HG03457 (cell line): ENCODE results near the gene DGCR6.
"Not testable (repeated sequence)": the region's sequence is repeated elsewhere in the genome, so short reads cannot be mapped to it uniquely, and the experiment has no call there.

Experiments used
- ATAC-seq: cut with Tn5 transposase; IDR thresholded peaks from one replicate; pipeline ENCODE4 v1.9.1; 2021; ENCODE audit warnings: moderate number of reproducible peaks; ENCODE audit not compliant: unreplicated experiment

Gene DGCR6

DNA sequence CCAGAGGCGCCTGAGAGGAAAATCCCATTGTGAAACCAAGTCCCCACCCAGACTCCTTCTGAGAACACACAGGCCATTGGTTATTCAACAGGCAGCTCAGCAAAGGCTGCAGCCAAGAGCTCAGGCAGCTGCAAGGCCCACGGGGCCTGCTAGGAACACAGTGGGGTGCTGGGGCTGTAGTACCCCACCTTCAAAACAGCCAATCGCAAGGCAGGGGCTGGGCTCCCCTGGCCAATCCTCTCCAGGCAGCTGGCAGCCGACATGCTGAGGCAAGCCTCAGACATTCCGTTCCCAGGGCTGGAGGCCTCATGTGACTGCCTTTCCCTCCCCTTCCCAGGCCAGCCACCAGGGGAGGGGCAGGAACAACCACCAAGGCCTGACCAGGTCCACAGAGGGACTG, 23.3 kb downstream of the DGCR6 start:
- ATAC-seq = no peak

DNA sequence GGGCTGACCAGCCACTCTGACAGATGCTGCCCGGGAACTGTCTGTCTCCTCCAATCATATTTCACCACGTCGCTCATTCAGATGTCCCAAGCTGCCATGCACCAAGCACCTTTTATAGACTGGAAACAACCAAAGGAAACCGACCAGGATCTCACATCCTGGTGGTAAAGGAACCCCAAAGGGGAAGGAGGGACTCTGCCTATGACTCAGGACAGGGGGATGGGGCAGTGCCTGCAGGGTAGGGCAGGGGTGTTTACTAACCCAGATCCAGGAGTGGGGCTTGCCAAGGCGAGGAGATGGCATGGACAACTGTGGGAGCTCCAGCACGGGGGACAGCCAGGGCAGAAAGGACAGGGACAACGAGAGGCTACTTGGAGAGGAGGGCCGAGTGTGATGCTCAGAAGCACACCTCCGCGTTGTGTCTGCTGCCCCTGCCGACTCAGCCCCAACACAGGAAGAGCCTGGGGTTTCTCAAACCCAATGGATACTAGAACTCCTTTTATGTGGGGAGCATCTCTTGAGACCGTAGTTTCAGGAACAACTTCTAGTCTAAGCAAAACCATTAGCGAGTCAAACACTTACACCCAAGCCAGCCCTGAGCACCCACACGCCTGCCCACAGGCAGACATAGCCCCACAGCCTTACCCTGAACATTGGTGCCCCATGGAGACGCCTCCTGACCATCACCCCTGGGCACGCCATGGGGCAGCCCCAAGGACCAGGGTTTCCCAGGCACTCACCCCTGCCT, 26.0 kb downstream of the DGCR6 start:
- ATAC-seq = no peak

DNA sequence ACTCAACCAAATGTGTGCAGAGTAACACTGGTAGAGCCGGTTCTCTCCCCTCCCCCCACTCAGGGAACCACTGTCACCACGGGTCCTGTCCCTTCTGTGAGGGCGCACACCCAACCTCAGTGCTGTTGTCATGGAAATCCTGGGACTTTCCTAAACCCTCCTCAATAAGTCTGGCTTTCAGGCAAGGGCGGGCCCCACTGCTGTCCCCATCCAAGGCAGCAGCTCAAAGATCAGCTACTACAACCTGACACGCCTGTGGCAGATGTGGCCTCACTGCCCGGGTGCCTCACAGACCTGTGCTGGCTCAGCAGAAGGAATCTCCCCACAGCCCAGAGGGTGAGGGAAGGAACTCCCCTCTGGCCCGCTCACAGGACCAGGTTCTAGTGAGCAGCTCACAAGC, 27.8 kb downstream of the DGCR6 start:
- no peak for ATAC-seq

DNA sequence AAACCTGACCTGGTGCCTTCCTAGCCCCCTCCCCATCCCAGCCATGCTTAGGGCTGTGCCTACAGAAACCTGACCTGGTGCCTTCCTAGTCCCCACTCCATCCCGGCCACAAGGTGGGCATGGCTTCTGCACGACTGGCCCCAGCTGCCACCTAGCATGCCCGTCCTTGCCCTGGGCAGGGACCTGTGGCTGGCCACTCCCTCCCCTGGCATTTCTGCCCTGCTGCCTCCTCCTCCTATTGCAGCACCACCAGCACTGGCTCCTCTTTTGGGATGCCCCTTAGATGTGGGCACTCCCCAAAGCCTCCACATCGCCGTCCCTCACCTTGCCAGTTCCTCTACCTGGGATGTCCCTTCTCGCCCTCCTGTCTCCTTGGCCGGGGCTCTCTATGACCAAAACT, 28.6 kb downstream of the DGCR6 start:
- ATAC-seq = not testable (repeated sequence)

DNA sequence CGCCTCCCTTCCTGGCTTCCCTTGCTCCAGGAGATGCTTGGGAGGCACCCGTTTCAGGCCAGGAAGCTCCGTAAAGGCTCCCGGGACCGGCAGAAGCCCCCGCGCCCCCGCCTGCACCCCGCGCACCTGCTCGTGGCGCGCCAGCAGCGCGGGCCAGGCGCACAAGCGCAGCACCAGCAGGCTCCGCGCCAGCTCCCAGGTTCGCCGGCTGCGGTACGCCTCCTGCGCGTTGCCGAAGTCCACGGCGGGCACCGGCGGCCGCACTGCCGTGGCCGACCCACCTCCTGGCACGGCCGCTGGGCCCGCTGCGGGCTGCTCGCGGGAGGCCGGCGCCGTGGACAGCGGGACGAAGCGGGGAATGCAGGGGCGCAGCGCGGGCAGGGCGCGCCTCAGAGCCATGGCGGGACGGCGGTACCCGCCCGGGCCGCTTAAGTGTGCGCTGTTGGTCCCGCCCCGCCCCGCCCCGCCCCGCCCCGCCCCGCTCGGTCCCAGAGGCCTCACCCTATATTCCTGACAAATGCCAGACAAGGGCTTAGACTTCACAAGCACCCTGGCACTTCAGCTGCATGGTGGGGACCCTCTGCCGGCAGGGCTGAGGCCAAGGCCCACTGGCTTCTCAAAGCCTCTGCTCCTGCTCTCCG, 29.9 kb downstream of the DGCR6 start, which contains the start of gene PRODH:
Gene PRODH (minus strand): TSS at position 405 of the 641 bp plus-strand sequence. CDS start 6 bp downstream, at position 399.
- ATAC-seq = no peak

DNA sequence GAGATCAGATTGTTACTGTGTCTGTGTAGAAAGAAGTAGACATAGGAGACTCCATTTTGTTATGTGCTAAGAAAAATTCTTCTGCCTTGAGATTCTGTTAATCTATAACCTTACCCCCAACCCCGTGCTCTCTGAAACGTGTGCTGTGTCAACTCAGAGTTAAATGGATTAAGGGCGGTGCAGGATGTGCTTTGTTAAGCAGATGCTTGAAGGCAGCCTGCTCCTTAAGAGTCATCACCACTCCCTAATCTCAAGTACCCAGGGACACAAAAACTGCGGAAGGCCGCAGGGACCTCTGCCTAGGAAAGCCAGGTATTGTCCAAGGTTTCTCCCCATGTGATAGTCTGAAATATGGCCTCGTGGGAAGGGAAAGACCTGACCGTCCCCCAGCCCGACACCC, 32.6 kb downstream of the DGCR6 start:
- not testable (repeated sequence) for ATAC-seq

DNA sequence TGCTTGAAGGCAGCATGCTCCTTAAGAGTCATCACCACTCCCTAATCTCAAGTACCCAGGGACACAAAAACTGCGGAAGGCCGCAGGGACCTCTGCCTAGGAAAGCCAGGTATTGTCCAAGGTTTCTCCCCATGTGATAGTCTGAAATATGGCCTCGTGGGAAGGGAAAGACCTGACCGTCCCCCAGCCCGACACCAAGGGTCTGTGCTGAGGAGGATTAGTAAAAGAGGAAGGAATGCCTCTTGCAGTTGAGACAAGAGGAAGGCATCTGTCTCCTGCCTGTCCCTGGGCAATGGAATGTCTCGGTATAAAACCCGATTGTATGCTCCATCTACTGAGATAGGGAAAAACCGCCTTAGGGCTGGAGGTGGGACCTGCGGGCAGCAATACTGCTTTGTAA, 41.0 kb downstream of the DGCR6 start:
- ATAC-seq = not testable (repeated sequence)

DNA sequence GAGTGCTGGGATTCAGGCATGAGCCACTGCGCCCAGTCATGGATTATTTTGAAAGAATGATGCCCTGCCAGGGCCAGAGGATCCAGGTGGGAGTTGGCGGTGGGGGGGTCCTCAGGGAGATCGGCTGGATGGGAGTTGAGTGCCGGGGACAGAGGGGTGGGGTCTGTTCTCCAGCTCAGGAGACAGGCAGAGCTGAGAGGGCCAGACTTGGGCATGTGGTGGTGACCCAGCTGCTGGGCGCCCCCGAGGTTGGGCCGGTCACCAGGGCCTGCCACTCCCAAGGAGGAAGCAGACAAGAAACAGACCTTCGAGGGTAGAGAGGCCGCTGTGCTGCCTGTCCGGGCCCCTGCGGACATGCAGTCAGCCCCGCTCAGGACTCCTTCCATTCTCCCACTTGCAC, 41.8 kb downstream of the DGCR6 start:
- no peak for ATAC-seq

DNA sequence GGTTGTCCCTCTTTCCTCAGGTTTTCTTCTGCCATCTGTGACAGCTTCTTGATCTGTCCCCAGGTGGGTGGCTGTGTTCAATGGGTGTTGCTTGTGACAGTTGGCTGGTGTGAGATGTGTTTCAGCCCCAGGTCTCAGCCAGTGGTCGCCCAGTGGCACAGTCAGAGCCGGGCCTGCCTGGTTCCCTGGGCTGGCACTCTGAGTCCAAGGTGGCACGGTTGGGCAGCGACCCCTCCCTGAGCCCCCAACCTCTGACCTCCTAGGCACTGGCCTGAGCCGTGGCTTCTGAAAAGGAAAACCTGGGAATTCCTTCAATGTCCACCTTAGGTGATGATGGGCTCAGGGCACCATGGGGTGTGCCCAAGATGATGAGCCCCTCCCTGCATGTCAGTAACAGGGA, 44.0 kb downstream of the DGCR6 start:
- ATAC-seq = no peak

DNA sequence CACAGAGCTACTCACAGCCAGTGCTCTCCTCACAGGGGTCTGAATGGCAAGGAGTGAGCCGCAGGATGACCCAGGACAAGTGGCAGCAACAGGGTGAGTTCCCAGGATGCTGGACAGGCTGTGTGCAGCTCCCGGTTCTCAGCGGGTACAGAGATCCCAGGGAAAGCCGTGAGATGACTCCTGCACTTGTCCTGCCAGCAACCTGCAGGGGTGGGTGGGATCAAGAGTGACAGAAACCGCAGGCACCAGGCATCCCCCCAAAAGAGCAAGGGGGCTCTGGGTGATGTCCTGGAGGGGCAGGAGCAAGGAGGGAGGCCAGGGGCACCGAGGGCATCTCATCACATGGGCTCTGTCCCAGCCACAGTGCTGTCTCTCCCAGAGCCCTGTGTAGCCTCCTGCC, 45.9 kb downstream of the DGCR6 start:
- no peak for ATAC-seq

DNA sequence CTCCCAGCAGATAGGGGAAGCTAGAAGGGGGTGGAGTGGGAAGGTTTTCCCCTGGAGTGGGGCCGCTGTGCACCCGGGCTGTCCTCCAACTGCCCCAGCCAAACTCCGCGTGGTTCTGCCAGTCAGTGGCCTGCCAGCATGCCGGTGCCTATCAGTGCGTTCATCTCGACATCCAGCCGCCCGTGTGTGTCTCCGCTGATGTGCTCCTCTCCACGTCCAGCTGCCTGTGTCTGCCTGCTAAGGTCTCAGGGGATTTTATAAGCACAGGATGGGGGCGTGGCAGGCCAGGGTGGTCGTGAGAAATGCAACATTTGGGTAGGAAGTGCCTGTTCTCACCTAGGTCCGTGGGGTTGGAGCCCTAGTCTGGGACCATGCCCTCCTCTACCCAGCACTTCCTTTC, 47.0 kb downstream of the DGCR6 start:
- not testable (repeated sequence) for ATAC-seq

DNA sequence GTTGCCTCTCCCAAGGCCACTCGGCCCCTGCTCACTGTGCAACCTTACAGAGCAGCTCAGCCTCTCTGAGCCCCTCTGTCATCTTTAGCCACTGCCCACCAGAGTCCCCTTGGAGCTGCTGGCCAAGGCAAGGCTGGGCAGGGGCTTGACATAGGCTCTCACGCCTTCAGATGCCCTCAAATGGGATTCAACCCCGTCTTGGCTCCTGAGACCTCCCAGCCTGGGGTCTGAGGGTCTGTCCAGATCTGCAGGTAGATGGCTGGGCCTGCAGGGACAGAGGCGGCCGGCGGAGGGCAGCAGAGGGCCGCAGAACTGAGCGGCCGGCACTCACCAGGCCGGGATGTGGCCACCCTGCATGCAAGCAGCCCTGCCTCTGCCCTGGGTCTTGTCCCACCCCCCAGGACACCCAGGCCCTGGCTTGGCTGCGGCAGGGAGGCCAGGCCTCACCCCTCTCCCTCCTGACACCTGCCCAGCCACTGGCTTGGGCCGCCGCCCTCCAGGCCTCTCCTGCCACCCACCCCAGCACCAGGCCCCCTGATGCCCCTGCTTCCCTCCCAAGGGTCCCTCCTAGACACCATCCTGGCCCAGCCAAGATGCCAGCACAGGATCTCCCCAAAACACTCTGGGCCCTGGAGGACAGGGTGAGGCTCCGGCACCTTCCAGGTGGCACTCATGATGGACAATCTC, 48.3 kb downstream of the DGCR6 start:
- not testable (repeated sequence) for ATAC-seq

DNA sequence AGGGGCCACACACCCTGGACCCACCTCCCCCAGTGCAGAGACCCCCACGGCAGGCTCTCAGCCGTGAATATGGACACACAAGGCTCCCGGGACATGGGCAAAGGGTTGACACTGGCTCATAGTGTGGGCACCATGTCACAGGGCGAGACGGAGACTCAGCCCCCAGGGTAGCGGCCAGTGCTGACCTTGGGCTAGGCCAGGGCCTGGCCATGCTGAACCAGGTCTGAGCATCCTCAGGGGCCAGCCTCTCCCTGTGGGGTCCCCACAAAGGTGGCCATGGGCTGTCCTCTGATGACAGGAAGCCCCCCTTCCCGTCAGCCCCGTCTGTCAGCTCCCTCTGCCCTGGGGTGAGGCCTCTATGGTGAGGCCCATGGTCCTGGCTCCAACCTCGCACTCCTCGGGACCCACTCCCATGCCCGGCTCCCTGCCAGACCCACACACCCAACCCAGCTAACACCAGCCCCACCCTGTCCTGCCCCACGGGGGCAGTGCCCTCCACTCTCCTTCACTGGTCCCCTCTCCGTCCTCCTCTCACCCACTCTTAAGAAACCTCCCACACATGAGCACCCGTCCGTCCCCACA, 49.0 kb downstream of the DGCR6 start:
- ATAC-seq = no peak

DNA sequence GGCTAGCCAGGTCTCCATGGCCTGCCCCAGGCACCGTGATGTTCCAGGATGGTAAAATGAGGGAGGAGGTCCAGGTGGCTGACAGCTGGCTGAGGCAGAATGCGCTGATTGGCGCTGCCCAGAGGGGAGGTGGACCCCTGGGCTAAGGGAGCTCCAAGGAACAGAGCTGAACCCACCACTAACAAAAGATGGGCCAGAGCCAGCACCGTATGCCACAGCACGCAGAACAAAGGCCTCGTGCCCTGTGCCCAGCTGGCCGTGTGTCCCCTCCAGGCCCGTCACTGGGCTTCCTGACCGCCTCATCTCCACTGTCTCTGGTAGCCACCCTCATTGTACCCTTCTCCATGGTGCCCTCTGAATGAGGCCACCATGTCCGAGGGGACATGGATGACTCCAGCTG, 49.6 kb downstream of the DGCR6 start:
- no peak for ATAC-seq

DNA sequence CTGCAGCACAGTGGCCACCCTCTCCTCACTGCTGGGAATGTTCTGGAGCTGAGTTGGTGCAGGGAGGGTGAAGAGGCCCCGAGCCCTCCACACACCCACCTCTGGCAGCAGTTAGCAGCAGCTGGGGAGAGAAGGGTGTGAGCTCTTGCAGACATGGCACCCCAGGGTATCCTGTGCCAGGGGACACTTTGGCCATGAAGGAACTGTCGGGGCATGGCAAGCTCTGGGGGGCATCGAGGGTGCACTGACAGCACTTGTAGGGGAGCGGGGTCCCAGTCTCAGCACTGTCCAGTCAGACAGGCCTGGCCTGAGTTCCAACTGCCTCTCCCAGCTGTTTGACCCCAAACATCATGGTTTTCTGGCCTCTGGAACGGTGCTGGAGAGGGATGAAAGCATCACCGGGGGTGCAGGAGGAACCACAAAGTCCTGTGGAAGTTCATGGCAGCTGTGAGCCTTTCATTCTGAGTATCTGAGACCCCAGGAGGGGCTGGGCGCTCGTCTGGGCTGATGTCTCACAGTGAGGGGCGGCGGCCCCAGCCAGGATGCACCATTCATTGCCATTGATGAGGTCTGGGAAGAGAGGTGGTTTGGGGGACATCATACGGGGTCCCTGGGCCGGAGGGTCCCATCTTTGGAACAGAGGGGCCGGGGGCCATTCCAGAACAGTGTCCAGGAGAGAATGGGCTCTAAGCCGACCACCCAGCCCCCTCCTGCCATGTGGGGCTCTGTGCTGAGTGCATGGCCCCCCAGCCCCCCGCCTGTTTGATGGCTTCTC, 50.2 kb downstream of the DGCR6 start:
- ATAC-seq = not testable (repeated sequence)

DNA sequence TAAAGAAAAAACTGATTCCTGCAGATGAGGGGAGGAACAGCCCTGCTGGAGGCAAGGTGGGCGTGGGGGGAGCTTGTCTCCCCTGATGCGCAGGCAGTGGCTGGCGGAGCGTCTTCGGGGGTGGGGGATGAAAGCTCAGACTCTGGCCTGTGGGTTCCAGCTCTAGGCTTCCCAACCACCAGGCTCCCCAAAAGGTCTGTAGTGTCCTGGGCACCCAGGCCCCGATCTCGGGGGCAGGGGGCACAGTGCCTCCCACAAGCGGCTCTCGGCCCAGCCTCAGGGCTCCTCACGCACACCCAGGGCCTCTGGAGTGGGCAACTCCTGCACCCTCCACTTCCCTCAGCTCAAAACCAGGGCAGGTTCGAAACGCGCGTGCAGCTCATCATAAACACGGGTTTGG, 50.8 kb downstream of the DGCR6 start:
- not testable (repeated sequence) for ATAC-seq

DNA sequence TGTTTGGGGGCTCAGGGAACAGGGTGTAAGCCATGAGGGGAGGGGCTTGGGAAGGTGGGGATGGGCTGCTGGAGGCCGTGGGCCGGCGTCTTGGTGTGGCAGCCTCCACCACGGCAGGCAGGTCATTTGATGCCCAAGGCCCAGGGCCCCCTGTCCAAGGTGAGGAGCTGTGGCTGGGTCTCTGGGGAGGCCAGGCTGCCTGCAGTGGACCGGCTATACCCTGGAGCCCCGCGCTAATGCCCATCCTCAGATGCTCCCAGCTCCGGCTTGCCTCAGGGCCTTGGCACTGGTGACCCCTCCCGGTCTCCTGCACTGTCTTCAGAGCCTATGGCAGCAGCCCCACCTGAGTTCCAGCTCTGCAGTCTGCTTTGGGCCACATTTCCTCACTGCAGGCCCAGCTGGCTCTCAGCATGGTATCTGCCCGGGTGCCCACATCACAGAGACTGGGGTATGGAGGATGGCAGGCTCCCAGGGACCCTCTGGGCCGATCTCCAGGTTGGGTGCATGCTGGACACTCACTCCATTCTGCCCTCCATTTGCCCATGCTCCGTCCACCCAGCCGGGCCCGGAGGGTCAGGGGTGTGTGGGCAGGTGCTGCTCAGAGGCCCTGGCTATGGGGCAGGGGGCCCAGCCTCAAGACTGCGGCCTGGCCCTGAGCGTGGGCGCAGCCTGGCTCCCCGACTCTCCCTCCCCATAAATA, 51.7 kb downstream of the DGCR6 start:
- not testable (repeated sequence) for ATAC-seq

DNA sequence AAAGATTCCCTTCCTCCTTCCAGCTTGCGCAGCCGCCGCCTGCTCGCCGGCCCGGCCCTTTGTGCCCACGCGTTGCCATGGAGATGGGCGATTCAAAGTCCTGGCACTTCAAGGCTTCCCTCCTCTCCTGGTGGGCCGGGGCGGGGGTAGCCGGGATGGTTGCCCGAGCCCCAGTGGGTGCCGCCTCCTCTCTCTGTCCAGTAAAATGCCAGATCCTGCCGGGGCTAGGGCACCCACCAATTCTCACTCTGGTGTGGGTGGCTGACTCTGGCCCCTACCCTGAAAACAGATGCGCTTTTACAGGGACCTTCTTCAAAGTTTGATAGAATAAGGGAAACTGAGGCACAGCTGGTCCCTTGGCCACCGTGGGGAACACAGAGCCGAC, 52.2 kb downstream of the DGCR6 start:
- not testable (repeated sequence) for ATAC-seq

DNA sequence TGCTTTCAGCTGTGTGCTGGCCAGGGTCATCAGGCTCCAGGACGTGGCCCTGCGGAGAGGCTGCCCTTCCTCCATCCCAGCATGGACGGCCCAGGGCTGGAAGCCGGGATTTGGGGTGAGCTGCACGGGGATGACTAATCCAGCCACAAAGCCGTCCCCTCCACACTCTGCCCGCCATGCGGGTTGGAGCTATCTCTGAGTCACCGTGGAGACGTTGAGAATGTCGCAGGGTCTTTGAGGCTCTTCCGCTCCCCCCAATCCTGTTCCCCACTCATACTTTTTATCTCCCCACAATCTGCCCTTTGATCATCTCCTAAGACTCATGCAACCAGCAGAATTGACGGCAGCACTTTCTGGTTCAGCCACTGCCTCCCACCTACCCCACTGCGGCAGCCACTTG, 52.6 kb downstream of the DGCR6 start:
- not testable (repeated sequence) for ATAC-seq

DNA sequence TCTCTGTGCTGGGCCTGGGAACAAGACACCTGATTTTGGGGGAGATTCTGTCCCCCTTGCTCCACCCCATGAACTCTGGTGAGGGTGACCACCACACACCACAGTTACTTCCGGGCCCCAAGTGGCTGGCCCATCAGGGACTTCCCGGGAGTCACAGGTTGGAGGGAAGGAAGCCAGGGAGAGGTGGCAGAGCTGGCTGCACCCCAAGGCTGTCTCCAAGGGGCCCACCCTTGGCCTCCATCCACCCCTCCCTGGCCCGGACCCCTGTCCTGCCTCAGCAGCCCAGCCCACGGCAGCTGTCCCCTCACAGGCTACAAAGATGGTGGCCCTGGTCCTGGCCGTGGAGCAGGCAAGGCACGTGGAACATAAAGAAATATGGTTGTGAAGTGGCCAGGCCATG, 53.1 kb downstream of the DGCR6 start:
- ATAC-seq = not testable (repeated sequence)
